HEK293 (cell line): ENCODE results near the gene ZDHHC1.

ENCODE experiments used
- EGR2 ChIP-seq: fragments of 450-650 bp; formaldehyde crosslinking; IDR thresholded peaks from 2 replicates; pipeline ENCODE4 v1.5.1; 2016; ENCODE audit warnings: low read depth, missing biosample characterization, missing genetic modification characterization
- GFI1B ChIP-seq: fragments of 450-650 bp; formaldehyde crosslinking; IDR thresholded peaks from 2 replicates; pipeline ENCODE4 v1.5.1; 2016; ENCODE audit warnings: missing biosample characterization, missing genetic modification characterization
- GLIS2 ChIP-seq: fragments of 450-650 bp; formaldehyde crosslinking; IDR thresholded peaks from 2 replicates; pipeline ENCODE4 v1.5.1; 2016; ENCODE audit warnings: missing biosample characterization, missing genetic modification characterization
- HOXC10 ChIP-seq: sonication (generic); formaldehyde crosslinking; IDR thresholded peaks from 2 replicates; pipeline ENCODE4 v1.8.1; 2023; ENCODE audit warnings: mild to moderate bottlenecking, missing genetic modification reagents
- KLF1 ChIP-seq: fragments of 450-650 bp; formaldehyde crosslinking; IDR thresholded peaks from 2 replicates; pipeline ENCODE4 v1.5.1; 2016; ENCODE audit warnings: missing biosample characterization, missing genetic modification characterization
- KLF10 ChIP-seq: fragments of 450-650 bp; IDR thresholded peaks from 2 replicates; pipeline ENCODE4 v1.5.1; 2018; ENCODE audit warnings: missing biosample characterization, mild to moderate bottlenecking, missing genetic modification characterization
- KLF16 ChIP-seq: fragments of 450-650 bp; formaldehyde crosslinking; IDR thresholded peaks from 2 replicates; pipeline ENCODE4 v1.5.1; 2017; ENCODE audit warnings: missing biosample characterization, missing genetic modification characterization
- KLF9 ChIP-seq: fragments of 450-650 bp; formaldehyde crosslinking; IDR thresholded peaks from 2 replicates; pipeline ENCODE4 v1.5.1; 2016; ENCODE audit warnings: missing biosample characterization, missing genetic modification characterization, low read depth
- SP2 ChIP-seq: fragments of 450-650 bp; formaldehyde crosslinking; IDR thresholded peaks from 2 replicates; pipeline ENCODE4 v1.5.1; 2016; ENCODE audit warnings: missing biosample characterization, missing genetic modification characterization
- SP3 ChIP-seq: fragments of 450-650 bp; formaldehyde crosslinking; IDR thresholded peaks from 2 replicates; pipeline ENCODE4 v1.5.1; 2016; ENCODE audit warnings: missing biosample characterization, missing genetic modification characterization
- ZBTB11 ChIP-seq: fragments of 450-650 bp; formaldehyde crosslinking; conservative IDR thresholded peaks from 2 replicates; pipeline ENCODE4 v1.5.1; 2016; ENCODE audit warnings: low read depth, missing biosample characterization, missing genetic modification characterization
- ZFP41 ChIP-seq: fragments of 450-650 bp; formaldehyde crosslinking; IDR thresholded peaks from 2 replicates; pipeline ENCODE4 v1.5.1; 2016; ENCODE audit warnings: missing biosample characterization, missing genetic modification characterization, borderline replicate concordance
- ZNF10 ChIP-seq: fragments of 450-650 bp; formaldehyde crosslinking; IDR thresholded peaks from 2 replicates; pipeline ENCODE4 v1.5.1; 2017; ENCODE audit warnings: missing biosample characterization, missing genetic modification characterization
- ZNF140 ChIP-seq: fragments of 450-650 bp; formaldehyde crosslinking; IDR thresholded peaks from 2 replicates; pipeline ENCODE4 v1.5.1; 2016; ENCODE audit warnings: missing biosample characterization, missing genetic modification characterization
- ZNF155 ChIP-seq: fragments of 450-650 bp; formaldehyde crosslinking; IDR thresholded peaks from 2 replicates; pipeline ENCODE4 v1.5.1; 2016; ENCODE audit warnings: missing biosample characterization, missing genetic modification characterization
- ZNF157 ChIP-seq: fragments of 450-650 bp; formaldehyde crosslinking; IDR thresholded peaks from 2 replicates; pipeline ENCODE4 v1.5.1; 2016; ENCODE audit warnings: missing biosample characterization, missing genetic modification characterization
- ZNF239 ChIP-seq: fragments of 450-650 bp; formaldehyde crosslinking; IDR thresholded peaks from 2 replicates; pipeline ENCODE4 v1.5.1; 2016; ENCODE audit warnings: missing biosample characterization, missing genetic modification characterization
- ZNF324 ChIP-seq: fragments of 450-650 bp; formaldehyde crosslinking; IDR thresholded peaks from 2 replicates; pipeline ENCODE4 v1.5.1; 2016; ENCODE audit warnings: missing biosample characterization, missing genetic modification characterization
- ZNF335 ChIP-seq: fragments of 450-650 bp; formaldehyde crosslinking; conservative IDR thresholded peaks from 2 replicates; pipeline ENCODE4 v1.5.1; 2016; ENCODE audit warnings: missing biosample characterization, missing genetic modification characterization
- ZNF37A ChIP-seq: fragments of 450-650 bp; IDR thresholded peaks from 2 replicates; pipeline ENCODE4 v1.5.1; 2018; ENCODE audit warnings: missing biosample characterization, missing genetic modification characterization
- ZNF473 ChIP-seq: fragments of 450-650 bp; formaldehyde crosslinking; IDR thresholded peaks from 2 replicates; pipeline ENCODE4 v1.5.1; 2017; ENCODE audit warnings: missing biosample characterization, missing genetic modification characterization
- ZNF629 ChIP-seq: fragments of 450-650 bp; formaldehyde crosslinking; IDR thresholded peaks from 2 replicates; pipeline ENCODE4 v1.5.1; 2017; ENCODE audit warnings: missing biosample characterization, missing genetic modification characterization
- ZNF664 ChIP-seq: fragments of 450-650 bp; formaldehyde crosslinking; IDR thresholded peaks from 2 replicates; pipeline ENCODE4 v1.5.1; 2016; ENCODE audit warnings: missing biosample characterization, missing genetic modification characterization
- ZNF837 ChIP-seq: fragments of 450-650 bp; formaldehyde crosslinking; IDR thresholded peaks from 2 replicates; pipeline ENCODE4 v1.5.1; 2016; ENCODE audit warnings: missing biosample characterization, missing genetic modification characterization
- TF ChIP-seq, protein P1 (sequence below): fragments of 450-650 bp; formaldehyde crosslinking; IDR thresholded peaks from 2 replicates; pipeline ENCODE4 v1.5.1; 2016; ENCODE audit warnings: missing biosample characterization, missing genetic modification characterization, borderline replicate concordance
- TF ChIP-seq, protein P2 (sequence below): fragments of 450-650 bp; formaldehyde crosslinking; IDR thresholded peaks from 2 replicates; pipeline ENCODE4 v1.5.1; 2016; ENCODE audit warnings: missing biosample characterization, missing genetic modification characterization
- TF ChIP-seq, protein P3 (sequence below): fragments of 450-650 bp; formaldehyde crosslinking; IDR thresholded peaks from 2 replicates; pipeline ENCODE4 v1.5.1; 2016; ENCODE audit warnings: missing biosample characterization, missing genetic modification characterization
- TF ChIP-seq, protein P4 (sequence below): fragments of 450-650 bp; formaldehyde crosslinking; IDR thresholded peaks from 2 replicates; pipeline ENCODE4 v1.5.1; 2016; ENCODE audit warnings: missing biosample characterization, missing genetic modification characterization

Gene ZDHHC1

DNA sequence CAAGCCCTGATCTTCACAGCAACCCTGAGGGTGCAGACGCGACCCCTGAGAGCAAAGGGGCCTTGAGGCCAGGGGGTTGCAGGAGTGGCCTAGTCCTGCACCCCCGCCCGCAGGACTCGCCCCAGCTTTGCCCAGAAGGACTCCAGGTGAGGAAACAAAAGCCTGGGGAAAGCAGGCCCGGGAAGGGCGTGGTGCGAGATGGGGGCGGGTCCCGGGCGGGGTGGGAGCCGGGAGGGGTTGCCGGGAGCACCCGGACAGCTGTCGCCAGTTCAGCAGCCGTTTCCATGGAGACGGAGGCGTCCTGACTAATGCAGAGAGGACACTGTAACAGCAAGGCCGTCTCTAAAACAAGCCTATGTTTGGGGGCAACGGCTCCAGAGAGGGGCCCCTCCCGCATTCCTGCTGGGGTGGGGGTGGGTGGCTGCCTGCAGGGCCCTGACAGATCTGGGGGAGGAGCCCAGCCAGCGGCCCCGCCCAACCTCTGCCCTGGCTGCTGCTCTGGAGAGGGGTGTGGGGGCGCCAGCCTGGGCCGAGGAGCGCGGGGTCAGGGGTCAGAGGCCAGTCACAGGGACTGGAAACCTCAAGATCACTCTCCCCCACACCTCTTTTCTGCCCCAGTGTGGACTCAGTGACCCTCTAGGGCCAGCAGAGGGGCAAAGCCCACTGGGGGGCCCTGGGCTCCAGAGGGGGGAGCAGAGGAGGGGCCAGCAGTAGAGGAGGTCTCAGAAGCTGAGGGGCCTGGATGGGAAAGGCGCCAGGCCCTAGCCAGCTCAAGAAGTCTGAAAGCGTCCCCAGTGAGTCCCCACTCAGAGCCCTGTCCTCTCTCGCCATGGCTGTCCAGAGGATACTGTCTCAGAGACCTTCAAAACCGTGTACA, 19.9 kb downstream of the ZDHHC1 start (continued):
- TF ChIP-seq ZBTB11 (tag by site-specific recombination): peak; percentile 51
- 0 out of 2 replicates have a peak, but pooled peaks have one; percentile 39 for TF ChIP-seq ZNF10
- TF ChIP-seq, protein P1, sequence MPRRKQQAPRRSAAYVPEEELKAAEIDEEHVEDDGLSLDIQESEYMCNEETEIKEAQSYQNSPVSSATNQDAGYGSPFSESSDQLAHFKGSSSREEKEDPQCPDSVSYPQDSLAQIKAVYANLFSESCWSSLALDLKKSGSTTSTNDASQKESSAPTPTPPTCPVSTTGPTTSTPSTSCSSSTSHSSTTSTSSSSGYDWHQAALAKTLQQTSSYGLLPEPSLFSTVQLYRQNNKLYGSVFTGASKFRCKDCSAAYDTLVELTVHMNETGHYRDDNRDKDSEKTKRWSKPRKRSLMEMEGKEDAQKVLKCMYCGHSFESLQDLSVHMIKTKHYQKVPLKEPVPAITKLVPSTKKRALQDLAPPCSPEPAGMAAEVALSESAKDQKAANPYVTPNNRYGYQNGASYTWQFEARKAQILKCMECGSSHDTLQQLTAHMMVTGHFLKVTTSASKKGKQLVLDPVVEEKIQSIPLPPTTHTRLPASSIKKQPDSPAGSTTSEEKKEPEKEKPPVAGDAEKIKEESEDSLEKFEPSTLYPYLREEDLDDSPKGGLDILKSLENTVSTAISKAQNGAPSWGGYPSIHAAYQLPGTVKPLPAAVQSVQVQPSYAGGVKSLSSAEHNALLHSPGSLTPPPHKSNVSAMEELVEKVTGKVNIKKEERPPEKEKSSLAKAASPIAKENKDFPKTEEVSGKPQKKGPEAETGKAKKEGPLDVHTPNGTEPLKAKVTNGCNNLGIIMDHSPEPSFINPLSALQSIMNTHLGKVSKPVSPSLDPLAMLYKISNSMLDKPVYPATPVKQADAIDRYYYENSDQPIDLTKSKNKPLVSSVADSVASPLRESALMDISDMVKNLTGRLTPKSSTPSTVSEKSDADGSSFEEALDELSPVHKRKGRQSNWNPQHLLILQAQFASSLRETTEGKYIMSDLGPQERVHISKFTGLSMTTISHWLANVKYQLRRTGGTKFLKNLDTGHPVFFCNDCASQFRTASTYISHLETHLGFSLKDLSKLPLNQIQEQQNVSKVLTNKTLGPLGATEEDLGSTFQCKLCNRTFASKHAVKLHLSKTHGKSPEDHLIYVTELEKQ: no peak
- TF ChIP-seq HOXC10 (CRISPR knock-in tag): no peak
- TF ChIP-seq ZNF140 (tag by site-specific recombination): no peak
- TF ChIP-seq ZNF473 (tag by site-specific recombination): no peak
- no peak for TF ChIP-seq ZFP41 (tag by site-specific recombination)
- no peak for TF ChIP-seq ZNF157 (tag by site-specific recombination)
- TF ChIP-seq, protein P2, sequence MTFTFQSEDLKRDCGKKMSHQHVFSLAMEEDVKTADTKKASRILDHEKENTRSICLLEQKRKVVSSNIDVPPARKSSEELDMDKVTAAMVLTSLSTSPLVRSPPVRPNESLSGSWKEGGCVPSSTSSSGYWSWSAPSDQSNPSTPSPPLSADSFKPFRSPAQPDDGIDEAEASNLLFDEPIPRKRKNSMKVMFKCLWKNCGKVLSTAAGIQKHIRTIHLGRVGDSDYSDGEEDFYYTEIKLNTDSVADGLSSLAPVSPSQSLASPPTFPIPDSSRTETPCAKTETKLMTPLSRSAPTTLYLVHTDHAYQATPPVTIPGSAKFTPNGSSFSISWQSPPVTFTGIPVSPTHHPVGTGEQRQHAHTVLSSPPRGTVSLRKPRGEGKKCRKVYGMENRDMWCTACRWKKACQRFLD (tag by site-specific recombination): no peak
- TF ChIP-seq ZNF37A (tag by site-specific recombination): no peak
- no peak for TF ChIP-seq ZNF155 (tag by site-specific recombination)
- 0 out of 2 replicates have a peak, but pooled peaks have one; percentile 26 for TF ChIP-seq EGR2
- TF ChIP-seq, protein P3, sequence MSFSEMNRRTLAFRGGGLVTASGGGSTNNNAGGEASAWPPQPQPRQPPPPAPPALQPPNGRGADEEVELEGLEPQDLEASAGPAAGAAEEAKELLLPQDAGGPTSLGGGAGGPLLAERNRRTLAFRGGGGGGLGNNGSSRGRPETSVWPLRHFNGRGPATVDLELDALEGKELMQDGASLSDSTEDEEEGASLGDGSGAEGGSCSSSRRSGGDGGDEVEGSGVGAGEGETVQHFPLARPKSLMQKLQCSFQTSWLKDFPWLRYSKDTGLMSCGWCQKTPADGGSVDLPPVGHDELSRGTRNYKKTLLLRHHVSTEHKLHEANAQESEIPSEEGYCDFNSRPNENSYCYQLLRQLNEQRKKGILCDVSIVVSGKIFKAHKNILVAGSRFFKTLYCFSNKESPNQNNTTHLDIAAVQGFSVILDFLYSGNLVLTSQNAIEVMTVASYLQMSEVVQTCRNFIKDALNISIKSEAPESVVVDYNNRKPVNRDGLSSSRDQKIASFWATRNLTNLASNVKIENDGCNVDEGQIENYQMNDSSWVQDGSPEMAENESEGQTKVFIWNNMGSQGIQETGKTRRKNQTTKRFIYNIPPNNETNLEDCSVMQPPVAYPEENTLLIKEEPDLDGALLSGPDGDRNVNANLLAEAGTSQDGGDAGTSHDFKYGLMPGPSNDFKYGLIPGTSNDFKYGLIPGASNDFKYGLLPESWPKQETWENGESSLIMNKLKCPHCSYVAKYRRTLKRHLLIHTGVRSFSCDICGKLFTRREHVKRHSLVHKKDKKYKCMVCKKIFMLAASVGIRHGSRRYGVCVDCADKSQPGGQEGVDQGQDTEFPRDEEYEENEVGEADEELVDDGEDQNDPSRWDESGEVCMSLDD (tag by site-specific recombination): no peak
- TF ChIP-seq, protein P4, sequence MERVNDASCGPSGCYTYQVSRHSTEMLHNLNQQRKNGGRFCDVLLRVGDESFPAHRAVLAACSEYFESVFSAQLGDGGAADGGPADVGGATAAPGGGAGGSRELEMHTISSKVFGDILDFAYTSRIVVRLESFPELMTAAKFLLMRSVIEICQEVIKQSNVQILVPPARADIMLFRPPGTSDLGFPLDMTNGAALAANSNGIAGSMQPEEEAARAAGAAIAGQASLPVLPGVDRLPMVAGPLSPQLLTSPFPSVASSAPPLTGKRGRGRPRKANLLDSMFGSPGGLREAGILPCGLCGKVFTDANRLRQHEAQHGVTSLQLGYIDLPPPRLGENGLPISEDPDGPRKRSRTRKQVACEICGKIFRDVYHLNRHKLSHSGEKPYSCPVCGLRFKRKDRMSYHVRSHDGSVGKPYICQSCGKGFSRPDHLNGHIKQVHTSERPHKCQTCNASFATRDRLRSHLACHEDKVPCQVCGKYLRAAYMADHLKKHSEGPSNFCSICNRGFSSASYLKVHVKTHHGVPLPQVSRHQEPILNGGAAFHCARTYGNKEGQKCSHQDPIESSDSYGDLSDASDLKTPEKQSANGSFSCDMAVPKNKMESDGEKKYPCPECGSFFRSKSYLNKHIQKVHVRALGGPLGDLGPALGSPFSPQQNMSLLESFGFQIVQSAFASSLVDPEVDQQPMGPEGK (tag by site-specific recombination): peak; percentile 64
- peak; percentile 53; the same call in 1 of the 2 replicates for TF ChIP-seq SP3
- no peak for TF ChIP-seq ZNF664 (tag by site-specific recombination)
- peak; percentile 97 for TF ChIP-seq KLF1
- no peak for TF ChIP-seq ZNF837
- peak; percentile 29 for TF ChIP-seq SP2 (tag by site-specific recombination)
- TF ChIP-seq ZNF324 (tag by site-specific recombination): no peak
- peak; percentile 72; the same call in 1 of the 2 replicates for TF ChIP-seq KLF16 (tag by site-specific recombination)
- no peak for TF ChIP-seq GFI1B
- no peak for TF ChIP-seq ZNF239 (tag by site-specific recombination)
- peak; percentile 63; the same call in 1 of the 2 replicates for TF ChIP-seq KLF10 (tag by site-specific recombination)
- TF ChIP-seq GLIS2 (tag by site-specific recombination): 0 out of 2 replicates have a peak, but pooled peaks have one; percentile 27
- TF ChIP-seq ZNF629 (tag by site-specific recombination): no peak
- TF ChIP-seq KLF9 (tag by site-specific recombination): peak; percentile 93
- 0 out of 2 replicates have a peak, but pooled peaks have one; percentile 31 for TF ChIP-seq ZNF335 (tag by site-specific recombination)
